Activated CD4-positive, alpha-beta T cell treated with anti-CD3 and anti-CD28 coated beads, Interleukin-2, amount 10 ng/mL, durations not matched to agents 24 days and 14 days (primary cell): Measurements from ENCODE around the gene CABLES1. TPM values are rescaled to one million over a fixed set of nuclear protein-coding genes. Genes with fewer than 3 reads are reported as not detected.
"Not testable (repeated sequence)": the region's sequence is repeated elsewhere in the genome, so short reads cannot be mapped to it uniquely, and the experiment has no call there.

Experiments used
- DNase-seq: peaks from one replicate; pipeline ENCODE4 v3.0.0; 2022
- H3K27ac Mint-ChIP-seq: one replicate; pipeline ENCODE4 v1.8.0; 2022; ENCODE audit warnings: mild to moderate bottlenecking, mixed read lengths
- H3K27me3 Mint-ChIP-seq: one replicate; pipeline ENCODE4 v1.8.0; 2022; ENCODE audit warnings: mixed read lengths
- H3K36me3 Mint-ChIP-seq: one replicate; pipeline ENCODE4 v1.8.0; 2022; ENCODE audit warnings: low read depth, mild to moderate bottlenecking, mixed read lengths
- H3K4me1 Mint-ChIP-seq: one replicate; pipeline ENCODE4 v1.8.0; 2021; ENCODE audit warnings: mixed read lengths
- H3K4me3 Mint-ChIP-seq: one replicate; pipeline ENCODE4 v1.8.0; 2022; ENCODE audit warnings: mild to moderate bottlenecking, moderate library complexity, mixed read lengths
- H3K9me3 Mint-ChIP-seq: one replicate; pipeline ENCODE4 v1.8.0; 2021; ENCODE audit warnings: mixed read lengths
- intact Hi-C: fragments of 100-400 bp; cut with micrococcal nuclease; formaldehyde crosslinking; loops from one replicate; pipeline ENCODE4 v1.15.1; 2023
- total RNA-seq: library from RNA; stranded (reverse); gene quantifications from 2 replicates; pipeline ENCODE4 v1.2.3, GENCODE V29; 2022

The CABLES1 gene
- total RNA-seq, 1 donor from 2014 or later, result 6.4 TPM

GRCh38 chr18:23239350-23239692, 104.0 kb downstream of the CABLES1 start:
- Mint-ChIP-seq H3K27ac (peak overlapping the region; percentile 25), H3K4me1 (peaks cover 35% of the 10 kb centered on the region), H3K27me3 (no peaks in the 10 kb centered on the region), H3K36me3 (peaks cover 3% of the 10 kb centered on the region), H3K4me3 (no peak overlapping the region), H3K9me3 (no peaks in the 10 kb centered on the region)
- intact Hi-C loops, result loop anchor here (5.0 to 10.0 kb wide), 3 partner anchors 68 to 305 kb away; partner anchors contain the start of gene RBBP8
- DNase-seq, result no peak

DNA sequence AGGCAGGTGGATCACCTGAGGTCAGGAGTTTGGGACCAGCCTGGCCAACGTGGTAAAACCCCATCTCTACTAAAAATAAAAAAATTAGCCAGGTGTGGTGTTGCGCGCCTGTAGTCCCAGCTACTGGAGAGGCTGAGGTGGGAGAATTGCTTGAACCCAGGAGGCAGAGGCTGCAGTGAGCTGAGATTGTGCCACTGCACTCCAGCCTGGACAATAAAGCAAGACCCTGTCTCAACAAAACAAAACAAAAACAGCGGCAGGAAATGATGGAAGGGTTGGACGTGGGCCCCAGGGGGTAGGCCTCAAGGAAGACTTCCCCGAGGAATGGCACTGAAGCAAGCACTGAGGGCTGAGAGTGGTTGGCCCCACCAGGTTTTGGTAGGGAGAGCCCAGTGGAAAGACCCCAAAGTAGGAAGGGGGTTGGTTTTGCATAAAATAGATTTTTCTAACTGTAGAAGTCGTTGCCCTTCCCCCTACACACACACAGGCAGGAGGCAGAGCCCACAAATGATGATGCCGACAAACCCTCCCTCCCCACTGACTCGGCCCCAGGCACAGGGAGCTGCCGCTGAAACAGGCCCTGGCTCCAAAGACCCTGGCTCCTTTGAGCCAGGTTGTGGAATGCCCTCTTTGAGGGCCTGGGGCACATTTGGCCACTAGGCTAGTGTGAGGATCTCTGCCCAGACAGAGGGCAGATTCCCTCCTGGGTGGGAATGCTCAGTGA, 104.8 kb downstream of the CABLES1 start:
- Mint-ChIP-seq H3K36me3 (peaks cover 2% of the 10 kb centered on the region), H3K27me3 (no peaks in the 10 kb centered on the region), H3K4me3 (no peak overlapping the region), H3K4me1 (peaks cover 32% of the 10 kb centered on the region), H3K27ac (no peak overlapping the region), H3K9me3 (no peaks in the 10 kb centered on the region)
- no peak for DNase-seq
- intact Hi-C loops, result loop anchor here (5.0 to 10.0 kb wide), 3 partner anchors 67 to 305 kb away; partner anchors contain the start of gene RBBP8

GRCh38 chr18:23240609-23240930, 105.3 kb downstream of the CABLES1 start:
- intact Hi-C loops, result no loop called here
- Mint-ChIP-seq H3K4me3 (no peak overlapping the region), H3K4me1 (peaks cover 30% of the 10 kb centered on the region), H3K27me3 (no peaks in the 10 kb centered on the region), H3K36me3 (peaks cover 2% of the 10 kb centered on the region), H3K9me3 (no peaks in the 10 kb centered on the region), H3K27ac (no peak overlapping the region)
- no peak for DNase-seq

DNA sequence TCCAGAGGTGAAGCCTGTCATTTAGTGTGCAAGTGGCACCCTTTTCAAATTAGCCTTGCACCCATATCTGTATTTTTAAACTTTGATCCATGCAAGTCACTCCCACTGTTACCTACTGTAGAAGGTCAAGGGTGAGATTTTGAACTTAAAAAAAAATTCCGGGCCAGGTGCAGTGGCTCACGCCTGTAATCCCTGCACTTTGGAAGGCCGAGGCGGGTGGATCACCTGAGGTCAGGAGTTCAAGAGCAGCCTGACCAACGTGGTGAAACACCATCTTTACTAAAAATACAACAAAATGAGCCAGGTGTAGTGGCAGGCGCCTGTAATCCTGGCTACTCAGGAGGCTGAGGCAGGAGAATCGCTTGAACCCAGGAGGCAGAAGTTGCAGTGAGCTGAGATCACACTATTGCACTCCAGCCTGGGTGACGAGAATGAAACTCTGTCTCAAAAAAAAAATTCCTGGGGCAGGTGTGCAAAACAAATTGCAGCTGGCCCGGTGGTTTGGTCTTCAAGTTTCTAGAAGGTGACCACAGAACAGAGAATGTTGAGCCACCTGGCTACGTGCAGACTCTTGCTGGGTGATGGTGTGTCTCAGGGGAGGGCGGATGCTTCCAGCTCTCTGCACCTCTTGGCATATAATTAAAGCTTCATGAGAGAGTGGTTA, 106.7 kb downstream of the CABLES1 start:
- H3K4me1 Mint-ChIP-seq, result peaks cover 27% of the 10 kb centered on the region
- not testable (repeated sequence) for DNase-seq

DNA sequence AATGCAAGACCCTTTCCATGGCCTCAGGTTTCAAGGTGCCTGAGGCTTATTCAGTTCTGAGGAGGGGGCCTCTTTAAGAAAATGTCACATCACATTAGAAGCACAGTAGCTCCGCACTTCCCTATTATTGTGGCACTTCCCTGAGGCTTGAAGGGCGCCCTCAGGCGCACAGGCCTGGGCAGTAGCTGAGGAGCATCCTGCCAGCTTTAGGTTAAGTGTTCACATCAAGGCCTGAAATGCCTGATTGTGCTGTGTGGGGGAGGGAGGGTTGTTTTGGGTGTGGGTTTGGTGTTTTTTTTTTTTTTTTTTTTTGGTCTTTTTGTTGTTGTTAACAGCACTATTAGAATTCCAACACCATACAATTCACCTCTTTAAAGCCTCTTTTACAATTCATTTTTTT, 107.9 kb downstream of the CABLES1 start:
- Mint-ChIP-seq H3K4me3 (no peak overlapping the region), H3K36me3 (peaks cover 2% of the 10 kb centered on the region), H3K9me3 (no peaks in the 10 kb centered on the region), H3K27ac (no peak overlapping the region), H3K27me3 (no peaks in the 10 kb centered on the region), H3K4me1 (peaks cover 20% of the 10 kb centered on the region)
- DNase-seq, result no peak
- intact Hi-C loops, result no loop called here

More for the DNA sequence above, 106.7 kb downstream of the CABLES1 start:
- H3K4me3 Mint-ChIP-seq, H3K27ac Mint-ChIP-seq, H3K9me3 Mint-ChIP-seq, H3K27me3 Mint-ChIP-seq, intact Hi-C loops, H3K36me3 Mint-ChIP-seq: not testable (repeated sequence)

DNA sequence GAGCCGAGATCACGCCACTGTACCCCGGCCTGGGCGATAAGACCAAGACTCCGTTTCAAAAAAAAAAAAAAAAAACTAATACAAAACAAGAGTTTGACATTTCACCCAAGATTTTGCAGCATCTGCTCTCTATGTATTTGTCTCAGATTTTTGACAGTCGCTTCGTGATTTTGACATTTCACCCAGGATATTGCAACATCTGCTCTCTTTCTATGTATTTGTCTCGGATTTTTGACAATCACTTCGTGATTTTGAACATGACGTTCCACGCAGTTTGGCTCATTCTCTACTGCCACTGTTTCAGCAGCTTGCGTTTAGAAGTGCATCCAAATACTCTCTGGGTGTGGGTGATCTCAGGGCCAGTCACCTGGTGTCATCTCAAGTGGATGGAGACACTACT, 108.5 kb downstream of the CABLES1 start:
- no peaks in the 10 kb centered on the region for H3K9me3 Mint-ChIP-seq
- H3K27ac Mint-ChIP-seq, result no peak overlapping the region
- no peak overlapping the region for H3K4me3 Mint-ChIP-seq
- H3K36me3 Mint-ChIP-seq, result peaks cover 2% of the 10 kb centered on the region
- H3K27me3 Mint-ChIP-seq, result no peaks in the 10 kb centered on the region
- intact Hi-C loops, result no loop called here
- DNase-seq, result no peak
- H3K4me1 Mint-ChIP-seq, result peaks cover 14% of the 10 kb centered on the region

GRCh38 chr18:23244401-23244800, 109.1 kb downstream of the CABLES1 start:
- H3K27ac Mint-ChIP-seq, result no peak overlapping the region
- peaks cover 8% of the 10 kb centered on the region for H3K4me1 Mint-ChIP-seq
- peaks cover 2% of the 10 kb centered on the region for H3K36me3 Mint-ChIP-seq
- intact Hi-C loops, result no loop called here
- no peaks in the 10 kb centered on the region for H3K9me3 Mint-ChIP-seq
- no peaks in the 10 kb centered on the region for H3K27me3 Mint-ChIP-seq
- no peak for DNase-seq
- no peak overlapping the region for H3K4me3 Mint-ChIP-seq

DNA sequence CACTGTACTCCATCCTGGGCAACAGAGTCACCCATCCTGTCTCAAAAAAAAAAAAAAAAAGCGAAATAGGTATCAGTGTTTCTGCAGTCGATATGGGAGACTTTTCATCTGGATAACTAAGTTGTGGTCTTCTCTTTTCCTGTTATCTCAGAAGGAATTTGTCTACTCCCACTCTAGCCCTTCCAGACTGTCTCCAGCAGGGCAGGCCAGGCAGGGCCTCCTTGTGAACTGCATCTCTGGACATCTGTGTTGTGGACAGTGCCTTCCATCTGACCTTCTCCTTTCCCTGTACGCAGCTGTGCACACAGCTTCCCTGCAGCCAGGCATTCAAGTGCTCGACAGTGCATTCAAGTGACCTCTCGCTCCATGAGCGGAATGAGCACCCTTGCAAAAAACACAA, 110.2 kb downstream of the CABLES1 start:
- intact Hi-C loops, result no loop called here
- H3K27me3 Mint-ChIP-seq, result no peaks in the 10 kb centered on the region
- H3K4me1 Mint-ChIP-seq, result peaks cover 7% of the 10 kb centered on the region
- no peaks in the 10 kb centered on the region for H3K36me3 Mint-ChIP-seq
- no peak overlapping the region for H3K27ac Mint-ChIP-seq
- no peak for DNase-seq
- no peak overlapping the region for H3K4me3 Mint-ChIP-seq
- no peaks in the 10 kb centered on the region for H3K9me3 Mint-ChIP-seq

- H3K4me3 Mint-ChIP-seq, result no peak overlapping the region
- H3K36me3 Mint-ChIP-seq, result peaks cover 4% of the 10 kb centered on the region
- H3K27me3 Mint-ChIP-seq, result no peaks in the 10 kb centered on the region
- H3K4me1 Mint-ChIP-seq, result peaks cover 3% of the 10 kb centered on the region
- DNase-seq, result no peak
- intact Hi-C loops, result no loop called here
- H3K9me3 Mint-ChIP-seq, result no peaks in the 10 kb centered on the region
- no peak overlapping the region for H3K27ac Mint-ChIP-seq
Measured at GRCh38 chr18:23247331-23247730, 112.0 kb downstream of the CABLES1 start.

DNA sequence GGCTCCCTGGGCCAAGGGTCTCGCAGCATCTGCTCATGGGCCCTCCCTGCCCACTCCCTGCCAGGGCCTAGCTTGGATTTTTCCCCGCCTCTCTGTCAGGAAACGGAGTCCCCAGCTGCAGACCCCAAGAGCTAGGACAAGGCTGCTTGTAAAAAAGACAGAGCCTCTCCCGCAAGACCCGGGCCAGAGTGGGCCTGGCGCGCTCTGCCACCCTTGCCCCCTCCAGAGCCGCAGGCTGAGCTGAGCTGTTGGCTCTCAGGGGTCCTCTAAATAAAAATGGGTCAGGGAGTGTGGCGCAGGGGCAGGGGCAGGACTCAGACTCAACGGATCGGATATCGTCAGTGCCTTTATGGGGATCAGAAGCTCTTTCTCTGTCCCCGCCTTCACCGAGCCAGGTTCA, 112.6 kb downstream of the CABLES1 start:
- H3K9me3 Mint-ChIP-seq, result no peaks in the 10 kb centered on the region
- no peak overlapping the region for H3K27ac Mint-ChIP-seq
- H3K27me3 Mint-ChIP-seq, result no peaks in the 10 kb centered on the region
- peaks cover 4% of the 10 kb centered on the region for H3K36me3 Mint-ChIP-seq
- H3K4me3 Mint-ChIP-seq, result no peak overlapping the region
- H3K4me1 Mint-ChIP-seq, result no peaks in the 10 kb centered on the region
- intact Hi-C loops, result no loop called here
- DNase-seq, result no peak

GRCh38 chr18:23248826-23249225, 113.5 kb downstream of the CABLES1 start:
- Mint-ChIP-seq H3K4me3 (no peak overlapping the region), H3K9me3 (no peaks in the 10 kb centered on the region)
- intact Hi-C loops, result no loop called here

GRCh38 chr18:23249348-23249747, 114.1 kb downstream of the CABLES1 start:
- Mint-ChIP-seq H3K4me1 (no peaks in the 10 kb centered on the region), H3K27ac (no peak overlapping the region), H3K27me3 (no peaks in the 10 kb centered on the region), H3K4me3 (no peak overlapping the region), H3K36me3 (peaks cover 8% of the 10 kb centered on the region), H3K9me3 (no peaks in the 10 kb centered on the region)
- DNase-seq, result no peak
- intact Hi-C loops, result no loop called here

More at GRCh38 chr18:23248826-23249225, 113.5 kb downstream of the CABLES1 start:
- Mint-ChIP-seq H3K4me1 (no peaks in the 10 kb centered on the region), H3K27me3 (no peaks in the 10 kb centered on the region), H3K27ac (no peak overlapping the region), H3K36me3 (peaks cover 8% of the 10 kb centered on the region)
- DNase-seq, result no peak

DNA sequence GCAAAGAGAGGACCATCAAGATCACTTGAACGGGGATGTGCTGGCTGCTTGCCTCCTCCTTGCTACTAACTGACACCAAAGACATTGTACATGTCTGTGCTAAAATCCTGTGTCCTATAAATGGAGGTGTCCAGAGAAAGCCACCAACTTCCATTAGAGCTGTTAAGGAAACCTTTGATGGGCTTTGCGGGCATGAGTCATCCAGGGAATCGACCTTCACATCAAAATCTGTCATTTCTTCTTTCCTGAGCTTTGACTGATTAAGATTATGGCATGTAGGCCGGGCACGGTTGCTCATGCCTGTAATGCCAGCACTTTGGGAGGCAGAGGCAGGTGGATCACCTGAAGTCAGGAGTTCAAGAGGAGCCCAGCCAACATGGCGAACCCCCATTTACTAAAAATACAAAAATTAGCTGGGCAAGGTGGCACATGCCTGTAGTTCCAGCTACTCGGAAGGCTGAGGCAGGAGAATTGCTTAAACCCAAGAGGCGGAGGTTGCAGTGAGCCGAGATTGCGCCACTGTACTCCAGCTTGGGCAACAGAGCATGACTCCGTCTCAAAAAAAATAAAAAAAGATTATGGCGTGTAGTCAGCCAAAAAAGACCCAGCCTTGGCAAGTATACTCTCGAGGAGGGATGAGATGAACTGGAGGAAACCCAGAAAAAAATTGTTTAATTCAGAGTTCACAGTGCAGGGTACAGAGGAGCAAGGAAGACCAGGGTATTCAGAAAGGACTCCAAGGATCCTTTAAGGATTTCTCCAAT, 115.8 kb downstream of the CABLES1 start:
- intact Hi-C loops, result no loop called here
- no peak for DNase-seq

DNA sequence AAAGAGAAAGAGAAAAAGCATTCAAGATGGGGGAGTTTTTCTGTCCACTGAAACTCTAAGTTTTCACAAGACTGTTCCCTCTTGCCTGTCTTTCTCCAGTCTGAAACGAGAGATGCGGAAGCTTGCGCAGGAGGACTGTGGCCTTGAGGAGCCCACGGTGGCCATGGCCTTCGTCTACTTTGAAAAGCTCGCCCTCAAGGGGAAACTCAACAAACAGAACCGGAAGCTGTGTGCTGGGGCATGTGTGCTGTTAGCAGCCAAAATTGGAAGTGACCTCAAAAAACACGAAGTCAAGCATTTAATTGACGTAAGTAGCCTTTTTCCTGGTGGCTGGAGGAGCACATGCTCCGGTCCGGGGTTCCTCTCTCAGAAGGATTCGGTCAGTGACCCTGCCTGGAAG, 118.3 kb downstream of the CABLES1 start:
- H3K4me3 Mint-ChIP-seq, result no peak overlapping the region
- no peak for DNase-seq
- H3K36me3 Mint-ChIP-seq, result peaks cover 16% of the 10 kb centered on the region
- H3K27ac Mint-ChIP-seq, result no peak overlapping the region
- peaks cover 10% of the 10 kb centered on the region for H3K4me1 Mint-ChIP-seq
- H3K27me3 Mint-ChIP-seq, result no peaks in the 10 kb centered on the region
- H3K9me3 Mint-ChIP-seq, result no peaks in the 10 kb centered on the region
- intact Hi-C loops, result no loop called here

More for the DNA sequence above, 115.8 kb downstream of the CABLES1 start:
- no peaks in the 10 kb centered on the region for H3K27me3 Mint-ChIP-seq
- no peak overlapping the region for H3K4me3 Mint-ChIP-seq
- peaks cover 8% of the 10 kb centered on the region for H3K36me3 Mint-ChIP-seq
- no peaks in the 10 kb centered on the region for H3K9me3 Mint-ChIP-seq
- H3K27ac Mint-ChIP-seq, result no peak overlapping the region
- no peaks in the 10 kb centered on the region for H3K4me1 Mint-ChIP-seq
